Body of pancreas (tissue), 4 donors: ENCODE data around the gene FHIP2A.

Source experiments
- CTCF ChIP-seq, 7 experiments: fragments of 450-650 bp in 4 of 7; fragments of 200-600 bp in 3 of 7; sonication (generic) in 3 of 7; IDR thresholded peaks; one replicate each; pipeline ENCODE4 v1.5.1; 2016 to 2019; ENCODE audit warnings: antibody characterized with exemption in 7 of 7
- POLR2A ChIP-seq, 3 donors: fragments of 450-650 bp; IDR thresholded peaks; one replicate each; pipeline ENCODE4 v1.6.1; 2016; ENCODE audit warnings: antibody characterized with exemption in 3 of 3, mild to moderate bottlenecking in 2 of 3

GRCh38 chr10:114801411-114801813 is 20.2 kb upstream of the FHIP2A start:
- TF ChIP-seq POLR2A (IDR thresholded peaks at IDR 0.05) (no peak), CTCF (IDR thresholded peaks at IDR 0.05) (no peak)
